ENCODE data around the gene SSBP2. TPM values are rescaled to one million over a fixed set of nuclear protein-coding genes. Genes with fewer than 3 reads are reported as not detected.

Gene SSBP2
- total RNA-seq, 3 donors from 2014 or later, result 65.5 to 110 (median 76.6) TPM

DNA sequence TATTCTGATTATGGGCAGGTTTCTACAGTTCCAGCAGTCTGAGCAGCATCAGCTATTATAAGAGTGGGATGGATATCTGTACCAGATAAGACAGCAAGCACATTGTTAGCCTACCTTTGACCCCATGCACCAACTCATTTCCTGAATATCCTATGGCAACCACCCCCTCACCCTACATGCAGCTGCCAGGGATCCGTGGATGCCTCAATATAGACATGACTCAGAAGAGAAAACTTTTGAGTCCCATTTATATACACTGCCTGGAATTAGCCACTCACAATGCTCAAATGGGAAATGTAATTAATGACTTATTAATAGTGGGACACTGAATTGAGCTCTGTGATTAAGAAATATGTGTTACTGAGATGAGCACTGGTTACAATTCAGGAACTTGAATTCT is 124.4 kb downstream of the SSBP2 start:
- Histone ChIP-seq H3K9me3 (no peaks in the 10 kb centered on the region), H3K27ac (no peak overlapping the region), H3K4me3 (no peak overlapping the region), H3K4me1 (no peaks in the 10 kb centered on the region), H3K27me3 (no peaks in the 10 kb centered on the region), H3K36me3 (no peaks in the 10 kb centered on the region)
- intact Hi-C loops (cut with DNase I; ENCODE audit: low total_unique reads), result no loop called here
- no peak for DNase-seq (ENCODE audit: low spot score in 2 of 2)
- TF ChIP-seq POLR2AphosphoS5 (IDR thresholded peaks at IDR 0.05) (no peak), POLR2A (IDR thresholded peaks at IDR 0.05) (no peak)
- TF ChIP-seq, protein P1, sequence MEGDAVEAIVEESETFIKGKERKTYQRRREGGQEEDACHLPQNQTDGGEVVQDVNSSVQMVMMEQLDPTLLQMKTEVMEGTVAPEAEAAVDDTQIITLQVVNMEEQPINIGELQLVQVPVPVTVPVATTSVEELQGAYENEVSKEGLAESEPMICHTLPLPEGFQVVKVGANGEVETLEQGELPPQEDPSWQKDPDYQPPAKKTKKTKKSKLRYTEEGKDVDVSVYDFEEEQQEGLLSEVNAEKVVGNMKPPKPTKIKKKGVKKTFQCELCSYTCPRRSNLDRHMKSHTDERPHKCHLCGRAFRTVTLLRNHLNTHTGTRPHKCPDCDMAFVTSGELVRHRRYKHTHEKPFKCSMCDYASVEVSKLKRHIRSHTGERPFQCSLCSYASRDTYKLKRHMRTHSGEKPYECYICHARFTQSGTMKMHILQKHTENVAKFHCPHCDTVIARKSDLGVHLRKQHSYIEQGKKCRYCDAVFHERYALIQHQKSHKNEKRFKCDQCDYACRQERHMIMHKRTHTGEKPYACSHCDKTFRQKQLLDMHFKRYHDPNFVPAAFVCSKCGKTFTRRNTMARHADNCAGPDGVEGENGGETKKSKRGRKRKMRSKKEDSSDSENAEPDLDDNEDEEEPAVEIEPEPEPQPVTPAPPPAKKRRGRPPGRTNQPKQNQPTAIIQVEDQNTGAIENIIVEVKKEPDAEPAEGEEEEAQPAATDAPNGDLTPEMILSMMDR (IDR thresholded peaks at IDR 0.05), result no peak

DNA sequence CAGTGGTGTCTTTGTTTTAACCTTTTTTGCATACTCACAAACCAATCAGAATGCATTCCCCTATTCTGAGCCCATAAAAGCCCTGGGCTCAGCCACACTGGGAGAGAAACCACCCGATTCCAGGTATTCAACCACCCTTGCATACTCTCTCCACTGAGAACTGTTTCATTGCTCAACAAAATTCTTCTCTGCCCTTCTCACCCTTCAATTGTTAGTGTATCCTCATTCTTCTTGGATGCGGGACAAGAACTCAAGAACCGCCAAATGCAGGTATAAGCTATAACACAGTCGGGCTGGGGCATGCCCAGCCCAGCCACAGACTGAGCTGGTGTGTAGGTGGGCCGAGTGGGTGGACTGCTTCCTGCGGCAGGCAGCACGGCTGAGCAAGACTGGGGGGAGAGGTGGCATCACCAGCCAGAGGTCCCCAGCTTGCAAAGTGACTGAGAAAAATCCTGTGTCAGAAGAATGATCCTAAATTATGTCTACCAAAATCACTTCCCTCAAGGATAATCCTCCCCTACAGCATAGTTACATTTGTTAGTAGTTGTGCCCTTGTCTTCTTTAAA is 141.0 kb downstream of the SSBP2 start:
- H3K9me3 ChIP-seq, result peaks cover 7 to 8% of the 10 kb centered on the region in 2 donors
- H3K36me3 ChIP-seq, result no peaks in the 10 kb centered on the region
- no peaks in the 10 kb centered on the region for H3K4me1 ChIP-seq
- TF ChIP-seq, protein P1 (IDR thresholded peaks at IDR 0.05), result no peak
- no peak for TF ChIP-seq POLR2A (IDR thresholded peaks at IDR 0.05)
- TF ChIP-seq POLR2AphosphoS5 (IDR thresholded peaks at IDR 0.05), result no peak
- intact Hi-C loops (cut with DNase I; ENCODE audit: low total_unique reads), result loop anchor here (5.0 kb wide), 1 partner anchor 522 kb away; no protein-coding TSS in a partner anchor
- DNase-seq (ENCODE audit: low spot score in 2 of 2), result no peak
- no peaks in the 10 kb centered on the region for H3K27me3 ChIP-seq
- no peak overlapping the region for H3K27ac ChIP-seq
- H3K4me3 ChIP-seq, result no peak overlapping the region

DNA sequence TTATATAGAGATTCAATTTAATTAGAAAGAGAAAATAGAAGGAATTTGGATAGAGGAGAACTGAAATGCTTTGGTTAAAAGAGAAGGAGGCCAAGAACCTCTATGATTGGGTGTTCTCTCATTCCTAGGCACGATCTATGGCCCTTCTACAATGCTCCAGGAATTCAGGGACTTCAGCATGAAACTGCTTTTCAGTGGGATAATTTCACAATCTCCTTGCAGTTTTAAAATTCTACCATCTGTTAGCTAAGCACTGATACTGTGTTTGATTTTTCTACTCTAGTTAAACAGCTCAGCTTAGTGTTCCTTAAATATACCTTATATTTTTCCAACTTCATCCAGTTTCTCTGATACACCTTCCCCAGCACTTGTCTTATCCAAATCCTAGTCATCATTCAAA is 141.9 kb downstream of the SSBP2 start:
- Histone ChIP-seq H3K27me3 (no peaks in the 10 kb centered on the region), H3K4me1 (no peaks in the 10 kb centered on the region), H3K4me3 (no peak overlapping the region), H3K36me3 (no peaks in the 10 kb centered on the region), H3K9me3 (peaks cover 7 to 8% of the 10 kb centered on the region in 2 donors), H3K27ac (no peak overlapping the region)
- DNase-seq (ENCODE audit: low spot score in 2 of 2), result no peak
- TF ChIP-seq, protein P1 (IDR thresholded peaks at IDR 0.05), result no peak
- TF ChIP-seq POLR2AphosphoS5 (IDR thresholded peaks at IDR 0.05) (no peak), POLR2A (IDR thresholded peaks at IDR 0.05) (no peak)
- intact Hi-C loops (cut with DNase I; ENCODE audit: low total_unique reads), result loop anchor here (5.0 kb wide), 1 partner anchor 523 kb away; no protein-coding TSS in a partner anchor

DNA sequence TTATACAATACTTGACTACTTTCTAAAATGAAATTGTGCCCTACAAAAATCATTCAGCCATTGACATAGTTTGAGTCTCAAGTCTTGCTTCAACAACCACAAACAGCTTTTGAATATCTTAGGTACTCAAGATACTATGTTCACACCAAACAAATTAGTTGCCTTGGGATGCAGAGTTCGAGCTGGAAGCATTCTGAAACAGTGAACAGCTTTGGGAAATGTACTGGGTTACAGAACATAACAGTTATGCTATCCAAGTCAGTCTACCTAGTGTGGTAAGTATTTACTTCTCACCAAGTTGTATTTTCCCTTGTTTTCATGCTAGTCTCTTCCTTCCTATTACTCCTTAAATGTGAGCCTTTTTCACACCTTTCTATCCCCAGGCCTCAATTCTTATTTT is 143.2 kb downstream of the SSBP2 start:
- intact Hi-C loops (cut with DNase I; ENCODE audit: low total_unique reads), result loop anchor here (5.0 kb wide), 1 partner anchor 525 kb away; no protein-coding TSS in a partner anchor
- H3K9me3 ChIP-seq, result peaks cover 7 to 8% of the 10 kb centered on the region in 2 donors
- no peaks in the 10 kb centered on the region for H3K36me3 ChIP-seq
- no peaks in the 10 kb centered on the region for H3K4me1 ChIP-seq
- TF ChIP-seq POLR2A (IDR thresholded peaks at IDR 0.05), result no peak
- TF ChIP-seq POLR2AphosphoS5 (IDR thresholded peaks at IDR 0.05), result no peak
- TF ChIP-seq, protein P1 (IDR thresholded peaks at IDR 0.05), result no peak
- no peak overlapping the region for H3K27ac ChIP-seq
- DNase-seq (ENCODE audit: low spot score in 2 of 2), result no peak
- no peaks in the 10 kb centered on the region for H3K27me3 ChIP-seq
- no peak overlapping the region for H3K4me3 ChIP-seq

- intact Hi-C loops (cut with DNase I; ENCODE audit: low total_unique reads), result loop anchor here (5.0 kb wide), 1 partner anchor 526 kb away; no protein-coding TSS in a partner anchor
- TF ChIP-seq POLR2A (IDR thresholded peaks at IDR 0.05) (no peak), POLR2AphosphoS5 (IDR thresholded peaks at IDR 0.05) (no peak)
- TF ChIP-seq, protein P1 (IDR thresholded peaks at IDR 0.05), result no peak
- no peaks in the 10 kb centered on the region for H3K36me3 ChIP-seq
- H3K27me3 ChIP-seq, result no peaks in the 10 kb centered on the region
- DNase-seq (ENCODE audit: low spot score in 2 of 2), result no peak
- no peaks in the 10 kb centered on the region for H3K4me1 ChIP-seq
- no peak overlapping the region for H3K4me3 ChIP-seq
- peaks cover 7 to 8% of the 10 kb centered on the region in 2 donors for H3K9me3 ChIP-seq
- H3K27ac ChIP-seq, result no peak overlapping the region
Observed at GRCh38 chr5:81606150-81606549, 144.7 kb downstream of the SSBP2 start.
